GM23338 (cell line): ENCODE data around the gene NBAS. TPM values are rescaled to one million over a fixed set of nuclear protein-coding genes. Genes with fewer than 3 reads are reported as not detected.

ENCODE experiments used
- ATAC-seq: fragments of 200-7000 bp; cut with Tn5 transposase; 3 replicates; pipeline ENCODE4 v1.9.1; 2020
- DNase-seq: peaks from one replicate; pipeline ENCODE4 v3.0.0-alpha.2; 2015; ENCODE audit warnings: low spot score
- H2AFZ ChIP-seq: fragments of 200-600 bp; sonication (generic); 2 replicates; pipeline ENCODE4 v1.8.0; 2016; ENCODE audit warnings: antibody characterized with exemption, mild to moderate bottlenecking, moderate library complexity
- H3F3A ChIP-seq: fragments of 200-600 bp; sonication (generic); replicated peaks from 2 replicates; pipeline ENCODE4 v1.8.0; 2017; ENCODE audit warnings: antibody characterized with exemption, mixed run types, low read depth
- H3K27ac ChIP-seq: fragments of 200-600 bp; sonication (generic); 2 replicates; pipeline ENCODE4 v1.6.1; 2016; ENCODE audit warnings: low read depth
- H3K27me3 ChIP-seq: fragments of 200-600 bp; sonication (generic); 2 replicates; pipeline ENCODE4 v1.8.0; 2016; ENCODE audit warnings: mild to moderate bottlenecking, mixed run types, moderate library complexity; ENCODE audit not compliant: insufficient read depth
- H3K36me3 ChIP-seq: fragments of 200-600 bp; sonication (generic); 2 replicates; pipeline ENCODE4 v1.8.0; 2016; ENCODE audit warnings: mild to moderate bottlenecking; ENCODE audit not compliant: insufficient read depth
- H3K4me1 ChIP-seq: fragments of 200-600 bp; sonication (generic); 2 replicates; pipeline ENCODE4 v1.8.0; 2016; ENCODE audit warnings: mild to moderate bottlenecking, moderate library complexity; ENCODE audit not compliant: insufficient read depth
- H3K4me2 ChIP-seq: fragments of 200-600 bp; sonication (generic); 2 replicates; pipeline ENCODE4 v1.7.1; 2017; ENCODE audit warnings: mixed run types
- H3K4me3 ChIP-seq: fragments of 200-600 bp; sonication (generic); 2 replicates; pipeline ENCODE4 v1.6.1; 2016; ENCODE audit warnings: mixed run types
- H3K79me2 ChIP-seq: fragments of 200-600 bp; sonication (generic); replicated peaks from 2 replicates; pipeline ENCODE4 v1.8.0; 2017; ENCODE audit warnings: mild to moderate bottlenecking; ENCODE audit not compliant: insufficient read depth
- H3K9me2 ChIP-seq: fragments of 200-600 bp; sonication (generic); 2 replicates; pipeline ENCODE4 v1.8.0; 2017; ENCODE audit not compliant: insufficient read depth
- H4K20me1 ChIP-seq: fragments of 200-600 bp; sonication (generic); replicated peaks from 2 replicates; pipeline ENCODE4 v1.8.0; 2017; ENCODE audit warnings: mild to moderate bottlenecking; ENCODE audit not compliant: insufficient read depth
- H3K27ac Mint-ChIP-seq: 2 replicates; pipeline ENCODE4 v1.8.0; 2020; ENCODE audit warnings: inconsistent platforms, mild to moderate bottlenecking, moderate library complexity, mixed read lengths
- H3K27me3 Mint-ChIP-seq: 3 replicates; pipeline ENCODE4 v1.8.0; 2022; ENCODE audit warnings: low read depth, mild to moderate bottlenecking, moderate library complexity, mixed read lengths, inconsistent platforms; ENCODE audit not compliant: insufficient read depth, poor library complexity
- H3K36me3 Mint-ChIP-seq: 3 replicates; pipeline ENCODE4 v1.8.0; 2021; ENCODE audit warnings: low read depth, mild to moderate bottlenecking, inconsistent platforms, moderate library complexity, mixed read lengths
- H3K4me1 Mint-ChIP-seq: 3 replicates; pipeline ENCODE4 v1.8.0; 2020; ENCODE audit warnings: mild to moderate bottlenecking, inconsistent platforms, mixed read lengths
- H3K4me3 Mint-ChIP-seq: 3 replicates; pipeline ENCODE4 v1.8.0; 2021; ENCODE audit warnings: moderate library complexity, mild to moderate bottlenecking, inconsistent platforms, mixed read lengths
- H3K9me3 Mint-ChIP-seq: 3 replicates; pipeline ENCODE4 v1.8.0; 2020; ENCODE audit warnings: moderate library complexity, mild to moderate bottlenecking, inconsistent platforms, mixed read lengths
- EZH2 ChIP-seq: fragments of 200-600 bp; sonication (generic); IDR thresholded peaks from one replicate; pipeline ENCODE4 v1.8.0; 2017; ENCODE audit warnings: antibody characterized with exemption, mild to moderate bottlenecking, low read depth; ENCODE audit not compliant: unreplicated experiment
- EZH2phosphoT487 ChIP-seq: fragments of 200-600 bp; sonication (generic); IDR thresholded peaks from one replicate; pipeline ENCODE4 v1.8.1; 2018; ENCODE audit warnings: antibody characterized with exemption; ENCODE audit not compliant: unreplicated experiment
- JUNB ChIP-seq: IDR thresholded peaks from one replicate; pipeline ENCODE4 v1.6.1; 2016; ENCODE audit warnings: antibody characterized with exemption; ENCODE audit not compliant: unreplicated experiment
- POLR2AphosphoS5 ChIP-seq: IDR thresholded peaks from 2 replicates; pipeline ENCODE4 v1.6.1; 2016; ENCODE audit warnings: antibody characterized with exemption, low read depth
- STAT1 ChIP-seq: IDR thresholded peaks from one replicate; pipeline ENCODE4 v1.6.1; 2016; ENCODE audit warnings: antibody characterized with exemption; ENCODE audit not compliant: unreplicated experiment
- ZNF114 ChIP-seq: fragments of 250-450 bp; sonication (Bioruptor Pico); IDR thresholded peaks from 2 replicates; pipeline ENCODE4 v1.5.0; 2020; ENCODE audit warnings: mild to moderate bottlenecking, moderate library complexity
- polyA plus RNA-seq: library from polyadenylated mRNA; unstranded; fragments of >200 nt; fragmentation: Nextera tagmentation; extraction: Ambion mirVana; gene quantifications from 2 replicates; pipeline ENCODE4 v1.2.1, GENCODE V29; 2016
- total RNA-seq: library from RNA; depleted of rRNA; stranded (reverse); fragments of >200 nt; shearing (Covaris generic); gene quantifications from 2 replicates; pipeline ENCODE4 v1.2.3, GENCODE V29; 2014
- TF ChIP-seq, protein P1 (sequence below): IDR thresholded peaks from 2 replicates; pipeline ENCODE4 v1.6.1; 2016; ENCODE audit warnings: antibody characterized with exemption
- TF ChIP-seq, protein P2 (sequence below): fragments of 250-450 bp; sonication (Bioruptor Pico); IDR thresholded peaks from 2 replicates; pipeline ENCODE4 v1.5.0; 2020; ENCODE audit warnings: mild to moderate bottlenecking, moderate library complexity
- TF ChIP-seq, protein P3 (sequence below): IDR thresholded peaks from one replicate; pipeline ENCODE4 v1.6.1; 2018; ENCODE audit warnings: antibody characterized with exemption; ENCODE audit not compliant: unreplicated experiment

The NBAS gene
- total and polyA plus RNA-seq, 2 experiments from 2014 or later = 24.8 to 38.9 TPM

DNA sequence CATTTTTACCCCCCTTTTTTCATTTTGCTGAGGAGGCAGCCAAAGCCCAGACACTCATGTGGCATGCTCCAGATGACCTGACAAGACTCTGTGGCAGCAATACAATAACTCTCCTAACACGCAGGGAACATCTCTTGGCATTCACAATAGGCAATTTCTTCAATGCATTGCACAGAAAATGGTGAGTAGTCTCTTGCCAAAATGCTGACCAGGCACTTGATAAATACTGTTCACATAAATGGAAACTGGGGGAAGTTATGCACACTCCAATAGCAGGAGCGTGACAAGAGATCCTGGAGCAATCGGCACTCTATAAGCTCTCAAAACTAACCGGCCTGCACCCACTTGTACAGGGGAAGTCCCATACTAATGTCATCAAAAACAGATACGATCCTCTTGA, 66.3 kb downstream of the NBAS start (continued):
- TF ChIP-seq, protein P1, sequence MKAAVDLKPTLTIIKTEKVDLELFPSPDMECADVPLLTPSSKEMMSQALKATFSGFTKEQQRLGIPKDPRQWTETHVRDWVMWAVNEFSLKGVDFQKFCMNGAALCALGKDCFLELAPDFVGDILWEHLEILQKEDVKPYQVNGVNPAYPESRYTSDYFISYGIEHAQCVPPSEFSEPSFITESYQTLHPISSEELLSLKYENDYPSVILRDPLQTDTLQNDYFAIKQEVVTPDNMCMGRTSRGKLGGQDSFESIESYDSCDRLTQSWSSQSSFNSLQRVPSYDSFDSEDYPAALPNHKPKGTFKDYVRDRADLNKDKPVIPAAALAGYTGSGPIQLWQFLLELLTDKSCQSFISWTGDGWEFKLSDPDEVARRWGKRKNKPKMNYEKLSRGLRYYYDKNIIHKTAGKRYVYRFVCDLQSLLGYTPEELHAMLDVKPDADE = no peak
- TF ChIP-seq POLR2AphosphoS5 = no peak
- TF ChIP-seq ZNF114 = no peak
- TF ChIP-seq JUNB = no peak

DNA sequence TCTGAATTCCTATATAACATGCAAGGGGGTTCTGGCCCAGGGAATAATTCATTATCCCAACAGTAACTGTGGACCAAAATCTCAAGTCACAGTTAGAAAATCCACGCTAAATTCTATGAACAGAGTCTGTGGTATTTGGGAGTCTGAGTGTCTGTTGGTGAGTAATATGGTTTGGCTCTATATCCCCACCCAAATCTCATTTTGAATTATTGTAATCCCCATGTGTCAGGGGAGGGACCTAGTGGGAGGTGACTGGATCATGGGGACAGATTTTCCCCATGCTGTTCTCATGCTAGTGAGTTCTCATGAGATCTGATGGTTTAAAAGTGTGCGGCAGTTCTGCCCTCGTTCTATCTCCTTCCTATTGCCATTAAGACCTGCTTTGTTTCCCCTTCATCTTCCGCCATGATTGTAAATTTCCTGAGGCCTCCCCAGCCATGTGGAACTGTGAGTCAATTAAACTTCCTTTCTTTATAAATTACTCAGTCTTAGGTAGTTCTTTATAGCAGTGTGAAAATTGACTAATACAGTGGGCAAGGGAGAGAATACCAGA, 68.3 kb downstream of the NBAS start:
- Mint-ChIP-seq H3K4me1 (no peaks in the 10 kb centered on the region), H3K27ac (no peak overlapping the region), H3K9me3 (no peaks in the 10 kb centered on the region), H3K36me3 (no peaks in the 10 kb centered on the region), H3K4me3 (no peak overlapping the region), H3K27me3 (no peaks in the 10 kb centered on the region)
- H2AFZ ChIP-seq = no peak overlapping the region
- no peaks in the 10 kb centered on the region for H3F3A ChIP-seq
- H3K36me3 ChIP-seq = no peaks in the 10 kb centered on the region
- ATAC-seq = no peak
- H3K9me2 ChIP-seq = no peaks in the 10 kb centered on the region
- no peak overlapping the region for H3K4me3 ChIP-seq
- H4K20me1 ChIP-seq = no peaks in the 10 kb centered on the region; the same call in 1 of the 2 replicates
- H3K27me3 ChIP-seq = no peaks in the 10 kb centered on the region
- H3K79me2 ChIP-seq = no peaks in the 10 kb centered on the region
- H3K27ac ChIP-seq = no peak overlapping the region
- H3K4me2 ChIP-seq = no peak overlapping the region
- no peak for DNase-seq
- TF ChIP-seq JUNB = no peak
- TF ChIP-seq, protein P2, sequence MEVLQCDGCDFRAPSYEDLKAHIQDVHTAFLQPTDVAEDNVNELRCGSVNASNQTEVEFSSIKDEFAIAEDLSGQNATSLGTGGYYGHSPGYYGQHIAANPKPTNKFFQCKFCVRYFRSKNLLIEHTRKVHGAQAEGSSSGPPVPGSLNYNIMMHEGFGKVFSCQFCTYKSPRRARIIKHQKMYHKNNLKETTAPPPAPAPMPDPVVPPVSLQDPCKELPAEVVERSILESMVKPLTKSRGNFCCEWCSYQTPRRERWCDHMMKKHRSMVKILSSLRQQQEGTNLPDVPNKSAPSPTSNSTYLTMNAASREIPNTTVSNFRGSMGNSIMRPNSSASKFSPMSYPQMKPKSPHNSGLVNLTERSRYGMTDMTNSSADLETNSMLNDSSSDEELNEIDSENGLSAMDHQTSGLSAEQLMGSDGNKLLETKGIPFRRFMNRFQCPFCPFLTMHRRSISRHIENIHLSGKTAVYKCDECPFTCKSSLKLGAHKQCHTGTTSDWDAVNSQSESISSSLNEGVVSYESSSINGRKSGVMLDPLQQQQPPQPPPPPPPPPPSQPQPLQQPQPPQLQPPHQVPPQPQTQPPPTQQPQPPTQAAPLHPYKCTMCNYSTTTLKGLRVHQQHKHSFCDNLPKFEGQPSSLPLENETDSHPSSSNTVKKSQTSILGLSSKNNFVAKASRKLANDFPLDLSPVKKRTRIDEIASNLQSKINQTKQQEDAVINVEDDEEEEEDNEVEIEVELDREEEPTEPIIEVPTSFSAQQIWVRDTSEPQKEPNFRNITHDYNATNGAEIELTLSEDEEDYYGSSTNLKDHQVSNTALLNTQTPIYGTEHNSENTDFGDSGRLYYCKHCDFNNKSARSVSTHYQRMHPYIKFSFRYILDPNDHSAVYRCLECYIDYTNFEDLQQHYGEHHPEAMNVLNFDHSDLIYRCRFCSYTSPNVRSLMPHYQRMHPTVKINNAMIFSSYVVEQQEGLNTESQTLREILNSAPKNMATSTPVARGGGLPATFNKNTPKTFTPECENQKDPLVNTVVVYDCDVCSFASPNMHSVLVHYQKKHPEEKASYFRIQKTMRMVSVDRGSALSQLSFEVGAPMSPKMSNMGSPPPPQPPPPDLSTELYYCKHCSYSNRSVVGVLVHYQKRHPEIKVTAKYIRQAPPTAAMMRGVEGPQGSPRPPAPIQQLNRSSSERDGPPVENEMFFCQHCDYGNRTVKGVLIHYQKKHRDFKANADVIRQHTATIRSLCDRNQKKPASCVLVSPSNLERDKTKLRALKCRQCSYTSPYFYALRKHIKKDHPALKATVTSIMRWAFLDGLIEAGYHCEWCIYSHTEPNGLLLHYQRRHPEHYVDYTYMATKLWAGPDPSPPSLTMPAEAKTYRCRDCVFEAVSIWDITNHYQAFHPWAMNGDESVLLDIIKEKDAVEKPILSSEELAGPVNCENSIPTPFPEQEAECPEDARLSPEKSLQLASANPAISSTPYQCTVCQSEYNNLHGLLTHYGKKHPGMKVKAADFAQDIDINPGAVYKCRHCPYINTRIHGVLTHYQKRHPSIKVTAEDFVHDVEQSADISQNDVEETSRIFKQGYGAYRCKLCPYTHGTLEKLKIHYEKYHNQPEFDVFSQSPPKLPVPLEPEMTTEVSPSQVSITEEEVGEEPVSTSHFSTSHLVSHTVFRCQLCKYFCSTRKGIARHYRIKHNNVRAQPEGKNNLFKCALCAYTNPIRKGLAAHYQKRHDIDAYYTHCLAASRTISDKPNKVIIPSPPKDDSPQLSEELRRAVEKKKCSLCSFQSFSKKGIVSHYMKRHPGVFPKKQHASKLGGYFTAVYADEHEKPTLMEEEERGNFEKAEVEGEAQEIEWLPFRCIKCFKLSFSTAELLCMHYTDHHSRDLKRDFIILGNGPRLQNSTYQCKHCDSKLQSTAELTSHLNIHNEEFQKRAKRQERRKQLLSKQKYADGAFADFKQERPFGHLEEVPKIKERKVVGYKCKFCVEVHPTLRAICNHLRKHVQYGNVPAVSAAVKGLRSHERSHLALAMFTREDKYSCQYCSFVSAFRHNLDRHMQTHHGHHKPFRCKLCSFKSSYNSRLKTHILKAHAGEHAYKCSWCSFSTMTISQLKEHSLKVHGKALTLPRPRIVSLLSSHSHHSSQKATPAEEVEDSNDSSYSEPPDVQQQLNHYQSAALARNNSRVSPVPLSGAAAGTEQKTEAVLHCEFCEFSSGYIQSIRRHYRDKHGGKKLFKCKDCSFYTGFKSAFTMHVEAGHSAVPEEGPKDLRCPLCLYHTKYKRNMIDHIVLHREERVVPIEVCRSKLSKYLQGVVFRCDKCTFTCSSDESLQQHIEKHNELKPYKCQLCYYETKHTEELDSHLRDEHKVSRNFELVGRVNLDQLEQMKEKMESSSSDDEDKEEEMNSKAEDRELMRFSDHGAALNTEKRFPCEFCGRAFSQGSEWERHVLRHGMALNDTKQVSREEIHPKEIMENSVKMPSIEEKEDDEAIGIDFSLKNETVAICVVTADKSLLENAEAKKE (CRISPR knock-in tag) = no peak
- TF ChIP-seq STAT1 = no peak
- no peak for TF ChIP-seq EZH2
- no peak for TF ChIP-seq ZNF114
- TF ChIP-seq, protein P3, sequence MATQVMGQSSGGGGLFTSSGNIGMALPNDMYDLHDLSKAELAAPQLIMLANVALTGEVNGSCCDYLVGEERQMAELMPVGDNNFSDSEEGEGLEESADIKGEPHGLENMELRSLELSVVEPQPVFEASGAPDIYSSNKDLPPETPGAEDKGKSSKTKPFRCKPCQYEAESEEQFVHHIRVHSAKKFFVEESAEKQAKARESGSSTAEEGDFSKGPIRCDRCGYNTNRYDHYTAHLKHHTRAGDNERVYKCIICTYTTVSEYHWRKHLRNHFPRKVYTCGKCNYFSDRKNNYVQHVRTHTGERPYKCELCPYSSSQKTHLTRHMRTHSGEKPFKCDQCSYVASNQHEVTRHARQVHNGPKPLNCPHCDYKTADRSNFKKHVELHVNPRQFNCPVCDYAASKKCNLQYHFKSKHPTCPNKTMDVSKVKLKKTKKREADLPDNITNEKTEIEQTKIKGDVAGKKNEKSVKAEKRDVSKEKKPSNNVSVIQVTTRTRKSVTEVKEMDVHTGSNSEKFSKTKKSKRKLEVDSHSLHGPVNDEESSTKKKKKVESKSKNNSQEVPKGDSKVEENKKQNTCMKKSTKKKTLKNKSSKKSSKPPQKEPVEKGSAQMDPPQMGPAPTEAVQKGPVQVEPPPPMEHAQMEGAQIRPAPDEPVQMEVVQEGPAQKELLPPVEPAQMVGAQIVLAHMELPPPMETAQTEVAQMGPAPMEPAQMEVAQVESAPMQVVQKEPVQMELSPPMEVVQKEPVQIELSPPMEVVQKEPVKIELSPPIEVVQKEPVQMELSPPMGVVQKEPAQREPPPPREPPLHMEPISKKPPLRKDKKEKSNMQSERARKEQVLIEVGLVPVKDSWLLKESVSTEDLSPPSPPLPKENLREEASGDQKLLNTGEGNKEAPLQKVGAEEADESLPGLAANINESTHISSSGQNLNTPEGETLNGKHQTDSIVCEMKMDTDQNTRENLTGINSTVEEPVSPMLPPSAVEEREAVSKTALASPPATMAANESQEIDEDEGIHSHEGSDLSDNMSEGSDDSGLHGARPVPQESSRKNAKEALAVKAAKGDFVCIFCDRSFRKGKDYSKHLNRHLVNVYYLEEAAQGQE = no peak
- TF ChIP-seq EZH2phosphoT487 = no peak
- no peaks in the 10 kb centered on the region for H3K4me1 ChIP-seq
